ENCODE results near the gene EXOC4.
"Not testable (repeated sequence)": the region's sequence is repeated elsewhere in the genome, so short reads cannot be mapped to it uniquely, and the experiment has no call there.

The EXOC4 gene

DNA sequence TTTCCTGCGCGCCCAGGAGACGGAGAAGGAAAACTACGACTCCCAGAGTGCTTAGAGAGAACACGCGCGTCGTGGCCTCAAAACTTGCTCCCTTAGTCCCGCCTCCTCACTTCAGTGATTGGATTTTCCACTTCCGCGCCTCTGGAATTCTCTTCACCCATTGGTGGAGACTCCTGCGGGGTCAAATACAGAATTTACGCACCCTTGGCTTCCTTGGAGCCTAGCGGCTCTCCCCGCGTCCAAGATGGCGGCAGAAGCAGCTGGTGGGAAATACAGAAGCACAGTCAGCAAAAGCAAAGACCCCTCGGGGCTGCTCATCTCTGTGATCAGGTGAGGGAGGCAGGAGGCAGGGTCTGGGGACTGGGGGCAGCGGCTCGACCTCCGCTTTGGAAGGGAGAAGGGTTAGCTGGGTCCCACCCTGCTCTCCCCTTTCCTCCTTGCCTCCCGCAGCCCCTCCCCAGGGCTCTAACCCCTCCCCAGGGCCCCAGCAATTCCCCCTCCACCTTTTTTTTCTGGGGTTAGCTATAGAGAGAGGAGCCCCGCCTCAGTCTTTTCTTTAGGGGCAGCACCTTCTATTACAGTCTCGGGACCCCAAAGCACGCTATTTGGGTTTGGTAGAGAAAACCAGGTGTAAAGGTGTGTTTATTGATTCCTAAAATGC is at the start of gene EXOC4:
TSS of gene EXOC4 (plus strand) at position 221 of the 661 bp plus-strand sequence.
- Mint-ChIP-seq H3K27ac (peak within 1 kb of the TSS; percentile 95), H3K4me3 (peak within 1 kb of the TSS; percentile 93), H3K27me3 (no peaks in the 10 kb centered on the region), H3K4me1 (ENCODE audit: low read depth) (peaks cover 39% of the 10 kb centered on the region), H3K36me3 (ENCODE audit: low read depth) (peaks cover 28% of the 10 kb centered on the region), H3K9me3 (no peaks in the 10 kb centered on the region)
- DNase-seq, result peak; percentile 88

DNA sequence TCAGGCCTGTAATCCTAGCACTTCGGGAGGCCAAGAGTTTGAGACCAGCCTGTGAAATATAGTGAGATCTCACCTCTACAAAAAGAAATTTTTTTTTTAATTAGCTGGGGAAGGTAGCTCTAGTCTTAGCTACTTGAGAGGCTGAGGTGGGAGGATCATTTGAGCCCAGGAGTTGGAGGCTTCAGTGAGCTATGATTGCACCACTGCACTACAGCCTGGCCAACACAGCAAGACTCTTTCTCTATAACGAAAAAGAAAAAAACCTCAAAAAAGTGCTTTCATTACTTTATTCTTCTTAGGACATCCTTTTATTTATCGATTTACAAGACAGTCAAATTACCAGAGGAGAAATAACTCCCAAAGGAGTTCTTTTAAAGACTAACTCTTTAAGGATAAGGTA is 49.4 kb upstream of the EXOC4 start:
- Mint-ChIP-seq H3K4me3 (no peak overlapping the region), H3K27ac (no peak overlapping the region), H3K27me3 (peaks cover 5% of the 10 kb centered on the region), H3K4me1 (ENCODE audit: low read depth) (no peaks in the 10 kb centered on the region), H3K9me3 (no peaks in the 10 kb centered on the region), H3K36me3 (ENCODE audit: low read depth) (no peaks in the 10 kb centered on the region)
- DNase-seq, result no peak

DNA sequence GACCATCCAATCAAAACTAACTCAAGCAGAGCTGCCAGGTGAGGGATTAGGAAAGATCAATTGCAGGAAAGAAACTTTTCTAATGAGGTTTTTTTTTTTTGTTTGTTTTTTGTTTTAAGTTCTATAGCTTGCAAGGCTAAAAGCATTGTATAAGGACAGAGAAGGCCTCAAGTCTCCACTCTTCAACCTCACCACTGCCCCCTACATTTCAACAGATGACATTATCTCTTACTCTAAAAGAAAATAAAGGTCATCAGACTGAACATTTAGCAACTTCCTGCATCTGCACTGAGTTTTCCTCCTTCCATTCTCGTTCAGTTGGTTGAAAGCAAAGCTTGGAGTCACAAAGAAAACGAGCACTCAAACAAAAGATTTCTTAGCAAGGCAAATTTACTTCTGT is 45.2 kb upstream of the EXOC4 start:
- H3K9me3 Mint-ChIP-seq, result no peaks in the 10 kb centered on the region
- H3K36me3 Mint-ChIP-seq (ENCODE audit: low read depth), result no peaks in the 10 kb centered on the region
- no peak overlapping the region for H3K27ac Mint-ChIP-seq
- H3K4me1 Mint-ChIP-seq (ENCODE audit: low read depth), result no peaks in the 10 kb centered on the region
- H3K4me3 Mint-ChIP-seq, result no peak overlapping the region
- H3K27me3 Mint-ChIP-seq, result peaks cover 34% of the 10 kb centered on the region
- DNase-seq, result no peak

DNA sequence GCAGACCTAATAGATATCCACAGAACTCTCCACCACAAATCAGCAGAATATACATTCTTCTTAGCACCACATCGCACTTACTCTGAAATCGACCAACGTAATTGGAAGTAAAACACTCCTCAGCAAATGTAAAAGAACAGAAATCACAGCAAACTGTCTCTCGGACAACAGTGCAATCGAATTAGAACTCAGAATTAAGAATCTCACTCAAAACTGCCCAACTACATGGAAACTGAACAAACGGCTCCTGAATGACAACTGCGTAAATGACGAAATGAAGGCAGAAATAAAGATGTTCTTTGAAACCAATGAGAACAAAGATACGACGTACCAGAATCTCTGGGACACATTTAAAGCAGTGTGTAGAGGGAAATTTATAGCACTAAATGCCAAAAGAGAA is 42.1 kb upstream of the EXOC4 start:
- not testable (repeated sequence) for H3K27ac Mint-ChIP-seq; H3K36me3 Mint-ChIP-seq (ENCODE audit: low read depth); H3K9me3 Mint-ChIP-seq; DNase-seq; H3K4me3 Mint-ChIP-seq; H3K4me1 Mint-ChIP-seq (ENCODE audit: low read depth)
- peaks cover 42% of the 10 kb centered on the region for H3K27me3 Mint-ChIP-seq

DNA sequence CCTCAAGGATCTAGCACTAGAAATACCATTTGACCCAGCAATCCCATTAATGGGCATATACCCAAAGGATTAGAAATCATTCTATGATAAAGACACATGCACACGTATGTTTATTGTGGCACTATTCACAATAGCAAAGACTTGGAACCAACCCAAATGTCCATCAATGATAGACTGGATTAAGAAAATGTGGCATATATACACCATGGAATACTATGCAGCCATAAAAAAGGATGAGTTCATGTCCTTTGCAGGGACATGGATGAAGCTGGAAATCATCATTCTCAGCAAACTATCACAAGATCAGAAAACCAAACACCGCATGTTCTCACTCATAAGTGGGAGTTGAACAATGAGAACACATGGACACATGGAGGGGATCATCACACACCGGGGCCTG is 39.1 kb upstream of the EXOC4 start:
- H3K4me1 Mint-ChIP-seq (ENCODE audit: low read depth); DNase-seq; H3K9me3 Mint-ChIP-seq; H3K27ac Mint-ChIP-seq; H3K36me3 Mint-ChIP-seq (ENCODE audit: low read depth); H3K4me3 Mint-ChIP-seq: not testable (repeated sequence)
- peaks cover 33% of the 10 kb centered on the region for H3K27me3 Mint-ChIP-seq

DNA sequence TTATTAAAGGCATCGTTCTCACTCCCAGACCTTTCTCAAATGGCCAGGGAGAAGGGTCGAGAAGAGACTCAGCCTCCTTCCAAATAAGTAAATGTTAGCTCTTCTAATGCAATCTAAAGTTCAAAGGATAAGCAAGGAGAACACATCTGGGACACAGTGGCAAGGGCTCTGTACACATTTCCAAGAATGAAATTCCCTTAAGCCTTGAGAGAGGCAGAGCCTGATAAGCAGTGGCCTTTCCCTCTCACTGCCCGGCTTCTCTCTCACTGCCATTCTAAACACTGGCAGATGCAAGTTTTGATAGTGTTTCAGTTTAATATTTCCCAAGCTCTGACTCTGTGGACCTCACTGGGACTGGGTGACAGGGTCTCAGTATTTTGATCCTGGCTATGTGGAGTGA is 35.1 kb upstream of the EXOC4 start:
- H3K36me3 Mint-ChIP-seq (ENCODE audit: low read depth), result no peaks in the 10 kb centered on the region
- no peak for DNase-seq
- H3K4me1 Mint-ChIP-seq (ENCODE audit: low read depth), result no peaks in the 10 kb centered on the region
- H3K27ac Mint-ChIP-seq, result no peak overlapping the region
- H3K4me3 Mint-ChIP-seq, result no peak overlapping the region
- no peaks in the 10 kb centered on the region for H3K9me3 Mint-ChIP-seq
- H3K27me3 Mint-ChIP-seq, result peaks cover 7% of the 10 kb centered on the region

DNA sequence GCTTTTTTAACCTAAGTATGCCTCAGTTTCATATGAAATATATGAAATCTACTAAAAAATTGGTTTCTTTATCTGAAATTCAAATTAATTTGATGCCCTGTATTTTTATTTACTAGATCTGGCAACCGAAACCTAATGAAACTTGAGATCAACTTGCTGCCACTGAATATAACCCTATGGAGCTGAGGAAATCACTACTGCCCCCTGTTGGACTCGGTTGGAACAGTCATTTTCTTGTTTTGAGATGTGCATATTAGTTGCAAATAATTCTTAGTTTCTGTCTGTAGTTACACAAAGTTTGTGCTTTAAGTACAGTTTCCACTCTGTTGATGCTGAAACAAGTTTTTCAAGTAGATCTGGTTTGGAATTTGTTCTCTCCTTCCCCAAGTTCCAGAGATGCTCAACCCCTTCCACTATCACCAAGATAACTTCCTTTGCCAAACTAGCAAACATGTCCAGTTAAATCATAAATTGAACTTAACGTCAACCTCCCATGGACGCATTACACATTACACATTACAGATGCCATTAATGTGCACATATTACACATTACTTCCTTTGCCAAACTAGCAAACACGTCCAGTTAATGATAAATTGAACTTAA is 22.2 kb upstream of the EXOC4 start:
- Mint-ChIP-seq H3K27ac (no peak overlapping the region), H3K4me3 (no peak overlapping the region), H3K27me3 (peaks cover 8% of the 10 kb centered on the region)

DNA sequence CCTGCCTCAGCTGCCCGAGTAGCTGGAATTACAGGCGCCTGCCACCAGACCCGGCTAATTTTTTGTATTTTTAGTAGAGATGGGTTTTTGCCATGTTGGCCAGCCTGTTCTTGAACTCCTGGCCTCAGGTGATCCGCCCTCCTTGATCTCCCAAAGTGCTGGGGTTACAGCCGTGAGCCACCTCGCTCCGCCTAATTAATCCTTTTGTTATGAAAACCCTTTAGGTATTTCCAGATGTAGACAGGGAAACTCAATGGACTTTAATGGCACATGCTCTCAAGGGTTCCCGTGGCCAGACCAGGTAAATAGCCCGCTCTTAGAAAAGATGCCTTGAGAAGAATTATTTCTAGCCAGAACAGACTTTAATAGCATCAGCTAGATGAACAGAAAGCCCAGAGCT is 19.7 kb upstream of the EXOC4 start:
- H3K27me3 Mint-ChIP-seq, result peaks cover 8% of the 10 kb centered on the region
- no peaks in the 10 kb centered on the region for H3K4me1 Mint-ChIP-seq (ENCODE audit: low read depth)
- no peak overlapping the region for H3K27ac Mint-ChIP-seq
- no peak overlapping the region for H3K4me3 Mint-ChIP-seq
- no peaks in the 10 kb centered on the region for H3K9me3 Mint-ChIP-seq
- DNase-seq, result no peak
- no peaks in the 10 kb centered on the region for H3K36me3 Mint-ChIP-seq (ENCODE audit: low read depth)

More for the DNA sequence above, 22.2 kb upstream of the EXOC4 start:
- Mint-ChIP-seq H3K36me3 (ENCODE audit: low read depth) (no peaks in the 10 kb centered on the region), H3K4me1 (ENCODE audit: low read depth) (no peaks in the 10 kb centered on the region), H3K9me3 (no peaks in the 10 kb centered on the region)
- DNase-seq, result no peak

DNA sequence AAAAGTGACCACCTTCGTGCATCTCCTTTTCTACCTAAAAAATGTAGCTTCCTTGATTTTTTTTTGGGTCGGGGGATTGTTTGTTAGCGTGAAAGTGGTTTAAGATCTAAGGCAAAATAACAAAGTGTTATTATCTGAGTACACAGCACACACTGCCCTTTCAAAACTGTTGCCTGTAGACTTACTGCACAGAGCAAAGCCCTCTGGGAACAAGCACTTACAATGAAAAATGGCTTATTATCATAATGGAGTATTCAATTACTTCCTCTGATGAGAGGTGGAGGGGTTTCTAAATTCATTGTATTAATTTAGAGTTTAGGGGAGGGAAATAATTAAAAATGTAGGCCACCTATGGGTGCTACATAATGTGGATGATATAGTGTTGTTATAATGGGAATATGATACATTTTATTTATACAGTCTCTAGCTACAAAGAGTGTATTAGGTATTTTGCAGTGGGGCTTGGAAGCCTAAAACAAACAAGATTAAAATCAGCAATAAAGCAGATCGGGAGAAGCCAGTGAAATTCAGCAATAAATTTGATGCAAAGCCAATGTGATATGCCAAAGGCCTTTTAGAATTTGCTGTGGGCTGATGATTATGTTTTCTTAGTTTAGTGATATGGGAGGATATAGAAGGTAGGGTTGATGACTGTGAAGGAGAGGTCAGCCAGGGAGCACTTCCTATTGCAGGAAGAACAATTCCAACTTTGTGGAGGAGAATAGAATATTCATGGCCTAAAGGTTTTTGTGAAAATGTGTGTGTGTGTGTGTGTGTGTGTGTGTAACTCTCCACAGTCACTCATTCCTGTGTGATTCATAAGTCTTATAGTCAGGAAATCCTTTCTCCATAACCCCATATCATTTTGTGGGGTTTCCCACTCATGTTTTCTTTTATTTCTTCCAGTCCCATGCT is 17.7 kb upstream of the EXOC4 start:
- H3K4me1 Mint-ChIP-seq (ENCODE audit: low read depth), result no peaks in the 10 kb centered on the region
- no peak overlapping the region for H3K4me3 Mint-ChIP-seq
- no peak overlapping the region for H3K27ac Mint-ChIP-seq
- no peaks in the 10 kb centered on the region for H3K9me3 Mint-ChIP-seq
- no peaks in the 10 kb centered on the region for H3K36me3 Mint-ChIP-seq (ENCODE audit: low read depth)
- no peak for DNase-seq
- H3K27me3 Mint-ChIP-seq, result peaks cover 12% of the 10 kb centered on the region

DNA sequence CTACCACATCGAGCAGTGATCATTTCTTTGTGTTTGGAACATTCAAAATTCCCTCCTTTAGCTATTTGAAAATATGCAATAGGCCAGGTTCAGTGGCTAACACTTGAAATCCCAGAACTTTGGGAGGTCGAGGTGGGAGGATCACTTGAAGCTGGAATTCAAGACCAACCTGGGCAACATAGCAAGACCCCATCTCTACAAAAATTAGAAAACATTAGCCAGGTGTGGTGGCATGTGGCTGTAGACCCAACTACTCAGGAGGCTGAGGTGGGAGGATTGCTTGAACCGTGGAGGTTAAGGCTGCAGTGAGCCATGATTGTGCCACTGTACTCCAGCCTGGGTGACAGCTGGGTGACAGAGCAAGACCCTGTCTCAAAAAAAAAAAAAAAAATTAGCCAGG is 15.3 kb upstream of the EXOC4 start:
- peaks cover 12% of the 10 kb centered on the region for H3K27me3 Mint-ChIP-seq
- no peak for DNase-seq

DNA sequence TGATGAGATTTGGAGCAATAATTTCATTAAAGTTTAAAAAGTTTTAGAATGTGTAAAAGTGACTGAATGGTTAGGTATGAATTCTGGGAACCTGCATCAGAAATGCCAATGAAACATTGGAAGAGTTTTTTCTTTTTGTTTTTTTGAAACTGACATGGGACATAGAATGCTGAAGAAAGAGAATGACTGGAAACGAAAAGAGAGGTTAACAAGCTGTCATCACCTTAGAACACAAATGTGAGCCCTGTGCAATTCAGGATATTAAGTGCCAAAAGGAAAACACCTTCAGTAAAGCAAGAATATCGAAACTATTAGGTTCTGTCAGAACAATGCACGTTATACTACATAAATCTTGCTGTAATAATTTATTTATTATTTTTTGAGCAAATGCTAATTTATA is 12.6 kb upstream of the EXOC4 start:
- H3K27me3 Mint-ChIP-seq, result peaks cover 18% of the 10 kb centered on the region
- DNase-seq, result no peak
- no peaks in the 10 kb centered on the region for H3K36me3 Mint-ChIP-seq (ENCODE audit: low read depth)
- H3K27ac Mint-ChIP-seq, result no peak overlapping the region
- H3K9me3 Mint-ChIP-seq, result no peaks in the 10 kb centered on the region
- no peaks in the 10 kb centered on the region for H3K4me1 Mint-ChIP-seq (ENCODE audit: low read depth)
- H3K4me3 Mint-ChIP-seq, result no peak overlapping the region

More for the DNA sequence above, 15.3 kb upstream of the EXOC4 start:
- Mint-ChIP-seq H3K4me3 (no peak overlapping the region), H3K9me3 (no peaks in the 10 kb centered on the region), H3K27ac (no peak overlapping the region), H3K4me1 (ENCODE audit: low read depth) (no peaks in the 10 kb centered on the region), H3K36me3 (ENCODE audit: low read depth) (no peaks in the 10 kb centered on the region)

DNA sequence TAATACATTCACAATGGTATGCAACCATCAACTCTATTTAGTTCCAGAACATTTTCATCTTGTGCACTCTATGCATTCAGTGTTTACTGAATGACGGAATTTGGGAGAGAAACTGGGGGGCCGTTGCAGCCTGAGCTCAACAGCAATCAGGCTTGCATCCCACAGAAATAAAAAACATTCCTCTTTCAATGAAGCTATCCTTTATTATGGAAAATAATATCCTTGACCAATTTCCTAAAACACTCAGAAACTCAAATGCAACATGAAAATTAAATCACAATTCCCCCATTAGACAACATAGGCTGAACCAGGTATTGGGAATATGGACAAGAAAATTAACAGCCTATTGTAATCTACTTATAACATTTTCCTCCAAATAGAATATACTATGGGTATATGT is 6.3 kb upstream of the EXOC4 start:
- no peak for DNase-seq
- Mint-ChIP-seq H3K4me3 (no peak overlapping the region), H3K9me3 (no peaks in the 10 kb centered on the region), H3K4me1 (ENCODE audit: low read depth) (no peaks in the 10 kb centered on the region), H3K27ac (no peak overlapping the region), H3K27me3 (peaks cover 12% of the 10 kb centered on the region), H3K36me3 (ENCODE audit: low read depth) (no peaks in the 10 kb centered on the region)

DNA sequence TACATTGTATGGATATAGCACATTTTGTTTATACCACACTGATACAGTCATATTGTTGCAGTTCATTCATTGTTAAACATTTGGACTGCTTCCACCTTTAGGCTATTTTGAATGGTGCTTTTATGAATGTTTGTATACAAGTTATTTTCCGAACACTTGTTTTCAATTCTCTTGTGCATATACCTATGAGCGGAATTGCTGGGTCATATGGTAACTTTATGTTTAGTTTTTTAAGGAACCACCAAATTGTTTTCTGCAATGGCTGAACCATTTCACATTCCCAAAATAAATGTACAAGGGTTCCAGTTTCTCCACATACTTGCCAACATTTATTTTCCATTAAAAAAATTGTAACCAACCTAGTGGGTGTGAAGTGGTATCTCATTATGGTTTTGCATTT is 4.0 kb upstream of the EXOC4 start:
- H3K9me3 Mint-ChIP-seq, result no peaks in the 10 kb centered on the region
- no peak overlapping the region for H3K4me3 Mint-ChIP-seq
- no peak overlapping the region for H3K27ac Mint-ChIP-seq

DNA sequence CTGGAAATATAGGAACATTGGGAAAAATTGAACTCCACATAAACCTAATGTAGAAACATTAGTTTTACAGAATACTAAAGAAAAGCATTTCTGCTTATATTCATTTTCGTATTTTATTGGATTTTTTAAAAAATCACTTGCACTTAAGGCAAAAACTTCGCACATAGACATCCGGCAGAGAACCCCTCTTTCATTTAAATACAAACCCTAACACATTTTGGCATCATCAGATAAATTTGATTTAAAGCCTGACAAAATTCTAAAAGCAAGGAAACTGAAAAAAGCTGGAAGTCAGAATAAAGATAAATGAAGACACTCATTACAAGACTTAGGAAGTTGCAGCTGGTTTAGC is 396 bp upstream of the EXOC4 start:
- no peak for DNase-seq
- H3K4me1 Mint-ChIP-seq (ENCODE audit: low read depth), result peaks cover 34% of the 10 kb centered on the region
- H3K9me3 Mint-ChIP-seq, result no peaks in the 10 kb centered on the region
- peak overlapping the region; percentile 93 for H3K4me3 Mint-ChIP-seq
- no peaks in the 10 kb centered on the region for H3K27me3 Mint-ChIP-seq
- peak overlapping the region; percentile 95 for H3K27ac Mint-ChIP-seq
- peaks cover 28% of the 10 kb centered on the region for H3K36me3 Mint-ChIP-seq (ENCODE audit: low read depth)

More for the DNA sequence above, 4.0 kb upstream of the EXOC4 start:
- Mint-ChIP-seq H3K27me3 (no peaks in the 10 kb centered on the region), H3K36me3 (ENCODE audit: low read depth) (peaks cover 10% of the 10 kb centered on the region), H3K4me1 (ENCODE audit: low read depth) (peaks cover 6% of the 10 kb centered on the region)
- DNase-seq, result no peak

DNA sequence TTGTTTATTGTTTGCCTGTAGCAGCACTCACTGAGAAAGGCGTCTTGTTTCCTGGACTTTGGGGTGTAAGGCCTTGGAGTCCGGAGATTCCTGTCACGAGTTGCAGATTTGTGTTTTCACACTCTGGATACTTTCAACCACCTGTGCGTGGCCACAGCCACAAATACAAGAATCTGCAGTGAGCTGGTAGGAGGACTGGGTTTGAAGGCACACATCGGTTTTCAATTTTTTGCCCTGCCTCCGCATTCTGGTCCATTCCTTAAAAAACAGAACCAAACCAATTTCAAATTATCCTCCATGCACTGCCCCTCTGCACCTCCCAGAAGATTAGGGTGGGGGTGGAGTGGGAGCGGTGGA is 619 bp downstream of the EXOC4 start:
- Mint-ChIP-seq H3K27me3 (no peaks in the 10 kb centered on the region), H3K36me3 (ENCODE audit: low read depth) (peaks cover 28% of the 10 kb centered on the region), H3K27ac (peak overlapping the region; percentile 95), H3K4me1 (ENCODE audit: low read depth) (peaks cover 44% of the 10 kb centered on the region), H3K9me3 (no peaks in the 10 kb centered on the region), H3K4me3 (peak overlapping the region; percentile 93)
- peak; percentile 38 for DNase-seq

Data from activated T-cell treated with anti-CD3 and anti-CD28 coated beads, Interleukin-2, amount 50 U/mL, for 24 hours (primary cell).